GM19328 (cell line): ENCODE measurements around the gene LPCAT1.
"Not testable (repeated sequence)": the region's sequence is repeated elsewhere in the genome, so short reads cannot be mapped to it uniquely, and the experiment has no call there.

ENCODE experiments used
- ATAC-seq: cut with Tn5 transposase; IDR thresholded peaks from one replicate; pipeline ENCODE4 v1.9.1; 2021; ENCODE audit warnings: mild to moderate bottlenecking, moderate library complexity; ENCODE audit not compliant: unreplicated experiment

LPCAT1 gene

GRCh38 chr5:1523793-1524480 lies at the start of gene LPCAT1:
Gene LPCAT1, minus strand, starts transcription at chr5:1523960. Its CDS starts 116 bp downstream, at chr5:1523844.
- peak; percentile 74 for ATAC-seq

GRCh38 chr5:1571875-1572274 lies 48.1 kb upstream of the LPCAT1 start:
- ATAC-seq = not testable (repeated sequence)

GRCh38 chr5:1570975-1571374 lies 47.2 kb upstream of the LPCAT1 start:
- ATAC-seq = no peak

GRCh38 chr5:1568201-1568979 lies 44.6 kb upstream of the LPCAT1 start:
- ATAC-seq = no peak

GRCh38 chr5:1567527-1568200 lies 43.9 kb upstream of the LPCAT1 start:
- ATAC-seq = not testable (repeated sequence)

- ATAC-seq = no peak
These were observed 42.3 kb upstream of the LPCAT1 start for GRCh38 chr5:1565737-1566734.

GRCh38 chr5:1564824-1565736 lies 41.3 kb upstream of the LPCAT1 start:
- ATAC-seq = no peak

GRCh38 chr5:1564182-1564748 lies 40.5 kb upstream of the LPCAT1 start:
- no peak for ATAC-seq

GRCh38 chr5:1563617-1564181 lies 39.9 kb upstream of the LPCAT1 start:
- ATAC-seq = no peak

- no peak for ATAC-seq
These were observed 39.3 kb upstream of the LPCAT1 start for GRCh38 chr5:1563051-1563461.

- no peak for ATAC-seq
These were observed 38.8 kb upstream of the LPCAT1 start for GRCh38 chr5:1562599-1562998.

GRCh38 chr5:1561402-1561929 lies 37.7 kb upstream of the LPCAT1 start:
- ATAC-seq = no peak

- ATAC-seq = not testable (repeated sequence)
These were observed 36.7 kb upstream of the LPCAT1 start for GRCh38 chr5:1560499-1560898.

GRCh38 chr5:1558944-1559343 lies 35.2 kb upstream of the LPCAT1 start:
- no peak for ATAC-seq

GRCh38 chr5:1557114-1557873 lies 33.5 kb upstream of the LPCAT1 start:
- no peak for ATAC-seq

GRCh38 chr5:1555808-1556731 lies 32.3 kb upstream of the LPCAT1 start:
- no peak for ATAC-seq
